GM18868 (cell line): ENCODE data around the gene MYH10.

Experiments
- ATAC-seq: cut with Tn5 transposase; IDR thresholded peaks from one replicate; pipeline ENCODE4 v1.9.1; 2021; ENCODE audit warnings: mild to moderate bottlenecking, moderate library complexity; ENCODE audit not compliant: unreplicated experiment

Gene MYH10

GRCh38 chr17:8500609-8501008 lies 129.9 kb downstream of the MYH10 start:
- no peak for ATAC-seq

- no peak for ATAC-seq
These were observed 130.9 kb downstream of the MYH10 start for GRCh38 chr17:8499614-8500013.

- no peak for ATAC-seq
These were observed 131.4 kb downstream of the MYH10 start for GRCh38 chr17:8499171-8499570.

DNA sequence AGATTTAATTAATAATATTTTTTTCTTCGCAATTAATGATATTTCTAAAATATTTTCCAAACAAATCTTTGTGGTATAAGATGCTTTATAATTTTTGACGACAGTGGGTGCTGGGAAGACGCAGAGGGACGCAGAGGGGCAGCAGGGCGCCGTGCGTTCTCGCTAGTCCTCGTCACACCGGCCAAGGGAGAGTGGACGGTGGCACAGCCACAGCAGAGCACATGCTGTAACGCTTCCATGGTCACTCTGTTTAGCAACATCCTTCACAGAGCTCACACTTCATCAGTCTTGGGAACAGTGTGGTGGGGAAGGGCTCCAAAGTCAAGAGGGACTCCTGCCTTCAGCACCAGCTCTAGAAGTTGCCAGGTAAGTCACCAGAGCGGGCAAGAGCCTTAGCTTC lies 134.4 kb downstream of the MYH10 start:
- ATAC-seq = no peak

GRCh38 chr17:8494506-8495111 lies 135.9 kb downstream of the MYH10 start:
- no peak for ATAC-seq

DNA sequence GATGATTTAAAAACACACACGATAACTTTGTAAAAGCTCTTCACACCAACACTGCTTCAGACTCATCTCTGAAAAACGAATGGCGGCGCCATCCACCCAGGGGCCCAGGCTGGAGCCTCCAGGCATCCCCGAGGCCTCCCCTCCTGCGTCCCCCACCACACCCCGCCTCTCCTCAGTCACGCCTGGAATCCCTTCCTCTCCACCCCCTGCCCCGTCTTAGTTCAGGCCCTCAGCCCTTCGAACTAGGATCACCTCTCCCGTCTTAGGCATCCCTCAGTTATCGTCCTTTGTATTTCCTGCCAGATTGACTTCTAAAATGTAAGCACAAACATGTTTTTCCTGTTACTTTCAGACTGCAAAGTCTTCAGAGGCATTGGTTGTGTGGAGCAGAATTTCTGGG lies 136.5 kb downstream of the MYH10 start:
- ATAC-seq = no peak

DNA sequence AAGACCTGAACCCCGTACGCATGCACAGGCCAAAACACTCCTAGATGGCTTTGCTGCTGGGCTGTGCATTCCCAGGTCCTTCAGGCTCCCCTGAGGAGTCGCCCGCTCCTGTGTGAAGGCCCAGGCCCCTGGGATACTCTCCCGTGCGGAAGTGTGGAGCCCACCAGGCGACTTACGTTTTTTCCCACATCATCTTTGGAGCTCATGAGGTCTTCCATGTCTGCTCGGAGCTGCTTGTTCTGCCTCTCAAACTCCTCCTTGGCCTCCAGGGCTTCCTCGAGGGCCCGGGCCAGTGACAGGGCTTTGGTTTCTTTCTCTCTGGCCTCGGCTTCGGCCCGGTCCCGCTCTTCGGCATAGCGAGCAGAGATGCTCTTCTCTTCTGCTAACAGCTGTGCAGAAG lies 138.4 kb downstream of the MYH10 start:
- no peak for ATAC-seq

DNA sequence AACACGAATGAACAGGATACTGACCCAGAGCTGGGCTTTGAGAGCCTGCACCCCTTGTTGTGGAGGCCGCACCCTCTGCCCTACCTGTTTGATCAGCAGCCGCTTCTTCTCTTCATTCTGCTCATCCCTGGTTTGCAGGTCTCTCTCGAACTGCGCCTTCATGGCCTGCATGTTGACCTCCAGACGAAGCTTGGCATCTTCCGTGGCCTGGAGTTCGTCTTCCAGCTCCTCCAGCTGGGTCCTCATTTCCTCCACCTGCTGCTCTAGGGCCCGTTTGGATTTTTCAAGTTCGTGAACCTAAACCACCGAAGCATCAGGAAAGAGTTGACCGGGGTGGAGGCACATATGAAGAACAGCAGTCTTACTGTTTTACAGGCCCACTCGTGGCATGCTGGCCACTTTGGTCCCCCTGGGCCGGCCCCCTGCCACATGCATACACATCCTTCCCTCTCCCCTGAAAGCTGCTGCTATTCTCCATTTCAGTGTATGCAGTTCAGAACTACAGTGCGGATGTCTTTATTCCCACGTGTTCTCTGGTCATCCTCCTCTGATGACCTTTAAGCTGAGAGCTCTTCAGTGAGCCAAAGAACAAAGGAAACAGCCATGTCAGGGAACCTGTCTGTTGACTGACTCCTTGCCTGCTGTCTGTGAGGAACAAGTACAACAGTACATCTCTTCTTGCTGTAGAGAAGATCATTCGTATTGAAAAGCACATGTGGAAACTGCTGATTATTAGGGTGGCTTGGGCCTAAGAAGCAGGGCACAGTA lies 140.1 kb downstream of the MYH10 start:
- ATAC-seq = no peak

DNA sequence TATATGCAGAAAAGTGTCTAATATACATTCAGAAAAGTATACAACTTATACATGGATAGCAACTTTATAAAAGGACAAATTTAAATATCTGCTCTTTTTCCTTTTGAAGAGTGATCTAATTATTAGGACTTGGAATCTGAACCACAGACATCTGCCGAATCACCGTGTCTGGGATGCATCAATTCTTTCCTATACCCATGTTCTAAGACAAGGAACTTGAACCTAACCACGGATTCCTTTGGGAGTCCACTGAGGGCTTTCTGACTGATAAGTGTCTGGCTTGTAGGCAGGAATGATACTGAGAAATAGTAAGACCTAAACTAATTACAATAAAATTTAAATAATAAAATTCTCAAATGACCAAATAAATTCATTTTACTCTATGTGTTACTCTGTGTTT lies 140.7 kb downstream of the MYH10 start:
- ATAC-seq = no peak

GRCh38 chr17:8488901-8489300 lies 141.6 kb downstream of the MYH10 start:
- ATAC-seq = no peak

DNA sequence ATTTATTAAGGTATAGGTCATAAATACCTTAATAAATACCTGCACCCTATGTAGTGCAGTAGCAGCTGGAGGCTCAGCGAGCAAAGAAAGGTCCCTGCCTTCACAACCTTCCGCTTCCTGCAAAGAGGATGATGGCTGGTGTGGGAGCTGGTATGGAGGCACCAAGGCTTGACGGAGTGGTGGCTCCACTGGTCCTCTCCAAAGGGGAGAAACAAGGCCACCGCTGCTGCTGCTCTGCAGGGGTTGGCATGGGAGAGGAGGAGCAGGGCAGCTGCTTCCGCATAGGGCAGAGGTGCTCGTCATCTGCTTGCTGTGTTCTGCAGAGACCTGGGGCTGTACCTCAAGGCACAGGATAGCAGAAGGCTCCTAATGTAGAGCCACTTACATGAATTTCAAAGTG lies 142.0 kb downstream of the MYH10 start:
- no peak for ATAC-seq

GRCh38 chr17:8487743-8488142 lies 142.8 kb downstream of the MYH10 start:
- no peak for ATAC-seq

GRCh38 chr17:8487130-8487645 lies 143.3 kb downstream of the MYH10 start:
- no peak for ATAC-seq

GRCh38 chr17:8485491-8485890 lies 145.0 kb downstream of the MYH10 start:
- no peak for ATAC-seq

- no peak for ATAC-seq
These were observed 146.1 kb downstream of the MYH10 start for GRCh38 chr17:8484465-8484864.

DNA sequence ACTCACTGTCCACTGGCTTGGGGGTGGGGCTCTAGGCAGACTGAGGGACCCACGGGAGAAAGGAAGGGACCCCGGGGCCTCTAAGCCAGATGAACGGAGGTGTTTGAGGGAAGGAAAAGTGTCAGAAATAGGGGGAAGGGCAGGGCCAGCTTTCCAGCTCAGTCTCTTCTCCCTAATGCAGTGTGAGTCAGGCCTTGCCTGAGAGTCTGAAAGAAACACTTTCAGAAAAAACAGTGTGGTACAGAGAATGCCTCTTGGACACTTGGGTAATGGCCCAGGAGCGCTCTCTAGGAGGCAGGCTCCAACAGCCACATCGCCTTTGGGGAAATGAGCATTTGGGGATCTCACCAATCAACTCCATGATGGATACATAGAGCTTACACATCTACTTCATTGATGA lies 148.0 kb downstream of the MYH10 start:
- no peak for ATAC-seq

DNA sequence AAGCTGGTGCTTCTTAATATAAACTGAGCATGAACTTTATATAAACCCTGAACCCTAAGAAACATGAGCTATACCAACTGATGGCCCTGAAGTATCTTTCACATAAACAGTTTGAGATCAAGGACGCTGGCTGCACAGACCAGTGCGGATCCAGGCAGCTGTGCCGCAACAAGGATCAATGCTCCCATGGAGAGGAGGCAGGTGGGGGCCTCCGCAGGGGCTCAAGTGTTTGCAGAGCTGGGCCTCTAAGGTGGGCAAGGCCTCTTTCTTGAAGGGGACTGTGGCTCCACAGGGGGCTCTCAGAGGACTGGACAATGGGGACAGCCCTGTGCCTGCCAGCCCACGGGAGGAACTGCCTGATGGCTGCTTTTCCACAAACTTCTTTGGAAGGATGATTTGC lies 148.8 kb downstream of the MYH10 start:
- ATAC-seq = no peak

- no peak for ATAC-seq
These were observed 149.4 kb downstream of the MYH10 start for GRCh38 chr17:8481089-8481488.

- no peak for ATAC-seq
These were observed 150.2 kb downstream of the MYH10 start for GRCh38 chr17:8480011-8480976.

GRCh38 chr17:8479431-8479947 lies 151.0 kb downstream of the MYH10 start:
- ATAC-seq = no peak
